Measurements from ENCODE around the gene SLC38A1.

Gene SLC38A1

DNA sequence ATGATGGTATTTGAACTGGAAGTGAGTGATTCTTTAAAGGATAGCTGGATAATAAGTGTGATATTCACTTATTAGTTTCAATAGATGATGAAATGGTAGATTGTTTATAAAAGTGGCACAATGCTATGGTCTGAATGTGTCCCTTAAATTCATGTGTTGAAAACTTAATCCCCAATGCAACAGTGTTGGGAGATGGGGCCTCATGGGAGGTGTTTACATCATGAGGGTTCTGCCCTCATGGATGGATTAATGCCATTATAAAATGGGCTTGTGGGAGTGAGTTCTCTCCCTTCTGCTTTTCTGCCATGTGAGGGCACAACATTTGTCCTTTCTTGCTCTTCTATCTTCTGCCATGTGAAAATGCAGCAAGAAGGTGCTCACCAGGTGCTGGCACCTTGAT, 134.0 kb downstream of the SLC38A1 start:
- no peak for DNase-seq (ENCODE audit: low read depth in 2 of 2)

DNA sequence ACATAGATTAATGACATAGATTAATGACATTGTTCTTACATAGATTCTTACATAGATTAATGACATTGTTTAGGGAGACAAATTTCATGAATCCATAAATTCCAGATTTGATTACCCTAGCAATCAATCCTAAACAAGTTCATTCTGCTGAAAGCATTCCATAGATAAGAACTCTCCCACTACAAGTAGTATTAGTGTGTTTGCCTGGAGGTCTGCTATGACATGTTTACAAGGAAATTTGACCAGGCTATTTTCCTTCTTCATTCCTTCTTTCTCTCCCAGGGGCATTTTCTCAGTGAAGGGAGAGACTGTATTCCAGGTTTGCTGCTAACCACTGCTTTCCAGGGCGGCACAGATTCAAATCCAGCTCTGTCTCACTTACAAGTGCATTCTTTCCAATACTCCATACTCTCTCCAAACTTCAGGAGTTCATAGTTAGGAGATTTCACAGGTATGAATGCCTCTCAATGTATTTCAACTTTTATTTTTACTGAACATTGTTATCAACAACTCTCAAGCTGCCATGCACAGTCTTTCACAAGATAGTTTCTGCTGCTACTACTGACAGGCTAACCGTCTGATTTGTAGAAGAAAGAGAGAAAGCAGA, 134.5 kb downstream of the SLC38A1 start:
- no peak for DNase-seq (ENCODE audit: low read depth in 2 of 2)

DNA sequence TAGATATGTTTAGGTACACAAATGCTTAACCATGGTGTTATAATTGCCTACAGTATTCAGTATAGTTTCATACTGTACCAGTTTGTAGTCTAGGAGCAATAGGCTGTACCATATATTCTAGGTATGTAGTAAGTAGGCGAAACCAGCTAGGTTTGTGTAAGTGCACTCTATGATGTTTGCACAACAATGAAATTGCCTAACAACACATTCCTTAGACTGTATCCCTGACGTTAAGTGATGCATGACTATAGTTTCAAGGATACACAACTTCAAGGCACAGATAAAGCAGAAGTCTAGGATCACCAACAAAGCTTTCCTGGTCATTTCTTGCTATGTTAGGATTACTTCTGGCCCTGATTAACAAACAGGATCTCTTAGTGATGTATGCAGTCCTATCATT, 135.1 kb downstream of the SLC38A1 start:
- DNase-seq (ENCODE audit: low read depth in 2 of 2) = no peak

Measured in fibroblast of skin of left quadriceps (primary cell).